GM23248 (cell line): ENCODE measurements around the gene GOLPH3.

Experiments
- EZH2 ChIP-seq: fragments of 200-600 bp; sonication (generic); IDR thresholded peaks from 2 replicates; pipeline ENCODE4 v1.6.1; 2018; ENCODE audit warnings: antibody characterized with exemption, mild to moderate bottlenecking; ENCODE audit not compliant: insufficient read depth, poor library complexity, severe bottlenecking
- EZH2phosphoT487 ChIP-seq: fragments of 200-600 bp; sonication (generic); IDR thresholded peaks from 2 replicates; pipeline ENCODE4 v1.6.1; 2018; ENCODE audit warnings: antibody characterized with exemption, moderate library complexity, mild to moderate bottlenecking, low read depth; ENCODE audit not compliant: insufficient read depth

GRCh38 chr5:32172923-32173266 is 1.2 kb downstream of the GOLPH3 start:
- no peak for TF ChIP-seq EZH2
- TF ChIP-seq EZH2phosphoT487 = no peak
